ENCODE data around the gene MARVELD1.

Gene MARVELD1

DNA sequence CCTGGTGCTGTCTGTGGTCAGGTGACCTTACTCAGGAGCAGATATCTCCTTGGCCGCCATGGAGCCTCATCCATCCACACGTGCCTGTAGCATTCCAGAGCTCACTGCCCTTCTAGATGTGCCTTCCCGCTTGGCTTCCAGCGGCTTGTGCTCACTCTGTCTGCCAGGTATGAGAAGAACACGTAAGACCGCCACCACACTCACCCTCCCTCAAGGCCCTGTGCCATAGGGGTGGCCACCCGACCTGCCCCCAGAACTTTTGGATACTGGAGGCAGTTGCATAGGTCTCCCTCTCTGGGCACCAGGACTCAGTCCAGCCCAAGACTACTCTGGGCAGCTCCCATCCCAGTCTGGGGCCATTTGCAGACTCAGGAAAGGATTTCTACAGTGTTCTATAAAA lies 4.1 kb downstream of the MARVELD1 start:
- TF ChIP-seq CTCF (IDR thresholded peaks at IDR 0.05) = no peak
- no peak for DNase-seq (ENCODE audit: low spot score)
- H3K4me3 ChIP-seq = no peak overlapping the region
- H3K27ac ChIP-seq = peak overlapping the region; percentile 93 to 96

DNA sequence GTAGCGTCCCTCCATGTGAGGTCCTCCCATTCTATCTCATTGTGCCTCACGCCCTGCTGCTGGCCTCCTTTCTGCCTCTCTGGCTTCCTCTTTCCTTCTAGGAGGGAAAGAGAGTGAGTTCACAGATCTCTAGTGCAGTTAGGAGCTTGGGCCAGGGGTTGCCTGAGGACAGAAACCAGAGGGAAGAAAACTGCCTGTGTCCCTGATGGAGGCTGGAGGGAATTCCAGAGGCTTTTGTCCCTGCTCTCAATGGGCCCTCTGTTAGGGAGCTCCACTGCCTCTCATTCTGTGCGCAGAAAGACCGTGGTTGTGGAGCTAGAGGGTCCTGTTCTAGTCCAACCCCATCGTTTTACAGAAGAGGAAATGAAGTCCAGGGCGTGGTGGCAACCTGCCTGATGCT lies 4.6 kb downstream of the MARVELD1 start:
- no peak for DNase-seq (ENCODE audit: low spot score)
- peak overlapping the region; percentile 4 for H3K4me3 ChIP-seq
- peak overlapping the region; percentile 93 to 96 for H3K27ac ChIP-seq
- TF ChIP-seq CTCF (IDR thresholded peaks at IDR 0.05) = no peak

DNA sequence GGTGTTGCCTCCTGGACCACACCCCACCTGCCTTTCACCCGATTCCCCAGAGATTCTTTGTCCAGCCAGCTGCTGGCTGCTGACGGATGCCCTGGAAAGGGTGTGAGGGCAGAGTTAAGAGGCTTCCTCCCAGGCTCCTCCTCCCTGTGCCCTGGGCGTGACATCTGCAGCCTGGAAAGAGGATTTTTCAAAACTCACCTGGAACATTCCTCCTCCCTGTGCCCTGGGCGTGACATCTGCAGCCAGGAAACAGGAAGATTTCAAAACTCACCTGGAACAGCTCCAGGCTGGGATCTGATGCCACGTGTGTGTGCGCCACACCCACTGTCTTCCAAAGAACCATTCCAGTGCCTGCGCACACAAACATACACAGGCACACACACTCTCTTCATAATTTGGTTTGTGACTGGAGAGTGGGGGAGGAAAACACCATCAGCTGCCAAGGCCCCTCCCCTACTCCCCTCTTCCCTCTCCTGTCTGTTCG lies 5.2 kb downstream of the MARVELD1 start:
- H3K4me3 ChIP-seq = peak overlapping the region; percentile 4
- DNase-seq (ENCODE audit: low spot score) = no peak
- H3K27ac ChIP-seq = peak overlapping the region; percentile 93 to 96
- TF ChIP-seq CTCF (IDR thresholded peaks at IDR 0.05) = no peak

GRCh38 chr10:97719602-97720001 lies 6.1 kb downstream of the MARVELD1 start:
- no peak for DNase-seq (ENCODE audit: low spot score)
- no peak overlapping the region for H3K4me3 ChIP-seq
- no peak for TF ChIP-seq CTCF (IDR thresholded peaks at IDR 0.05)
- H3K27ac ChIP-seq = peak overlapping the region in 1 of 2 donors; percentile 96

- no peak for DNase-seq (ENCODE audit: low spot score)
- Histone ChIP-seq H3K4me3 (no peak overlapping the region), H3K27ac (no peak overlapping the region)
- no peak for TF ChIP-seq CTCF (IDR thresholded peaks at IDR 0.05)
These were observed 8.6 kb downstream of the MARVELD1 start for GRCh38 chr10:97721871-97722780.

DNA sequence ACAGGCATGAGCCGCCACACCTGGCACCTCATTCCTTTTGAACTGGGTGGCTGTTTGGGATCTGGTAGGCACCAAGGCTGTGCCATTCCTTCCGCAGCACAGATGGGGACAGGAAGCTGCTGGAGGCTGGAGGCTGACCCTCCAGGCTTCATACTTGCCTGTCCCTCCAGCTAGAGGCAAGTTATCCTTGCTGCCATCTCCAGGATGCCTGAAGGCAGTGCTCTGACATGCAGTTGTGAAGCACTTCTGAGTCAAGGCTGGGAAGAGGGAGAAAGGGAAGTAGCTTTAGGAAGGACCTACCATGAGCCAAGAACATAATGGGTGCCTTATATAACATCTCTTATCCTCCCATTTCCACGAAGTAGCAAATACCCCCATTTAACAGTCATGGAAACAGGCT lies 9.5 kb downstream of the MARVELD1 start:
- no peak for TF ChIP-seq CTCF (IDR thresholded peaks at IDR 0.05)
- H3K4me3 ChIP-seq = no peak overlapping the region
- H3K27ac ChIP-seq = peak overlapping the region in 1 of 2 donors; percentile 18
- DNase-seq (ENCODE audit: low spot score) = no peak

Measured in coronary artery (tissue), 2 donors.